CD1c-positive myeloid dendritic cell (primary cell): ENCODE results near the gene BDKRB2.

Experiments
- DNase-seq: peaks from one replicate; pipeline ENCODE4 v3.0.0-alpha.2; 2016; ENCODE audit errors: extremely low spot score

The BDKRB2 gene

GRCh38 chr14:96176811-96177211 is 27.8 kb upstream of the BDKRB2 start:
- DNase-seq: no peak

GRCh38 chr14:96177766-96178375 is 26.8 kb upstream of the BDKRB2 start:
- peak; percentile 10 for DNase-seq

- DNase-seq: no peak
These were observed 25.9 kb upstream of the BDKRB2 start for GRCh38 chr14:96178461-96179321.

GRCh38 chr14:96180043-96180874 is 24.4 kb upstream of the BDKRB2 start:
- no peak for DNase-seq

GRCh38 chr14:96181186-96182056 is 23.2 kb upstream of the BDKRB2 start:
- no peak for DNase-seq

- no peak for DNase-seq
These were observed 22.1 kb upstream of the BDKRB2 start for GRCh38 chr14:96182546-96182945.

GRCh38 chr14:96184737-96185136 is 19.9 kb upstream of the BDKRB2 start:
- no peak for DNase-seq

- no peak for DNase-seq
These were observed 17.2 kb upstream of the BDKRB2 start for GRCh38 chr14:96187216-96188031.

- DNase-seq: peak; percentile 81
These were observed 15.3 kb upstream of the BDKRB2 start for GRCh38 chr14:96189281-96189711.

- DNase-seq: no peak
These were observed 13.3 kb upstream of the BDKRB2 start for GRCh38 chr14:96191353-96191752.

GRCh38 chr14:96191841-96192462 is 12.7 kb upstream of the BDKRB2 start:
- DNase-seq: no peak

- no peak for DNase-seq
These were observed 11.4 kb upstream of the BDKRB2 start for GRCh38 chr14:96192975-96193805.

GRCh38 chr14:96194262-96194656 is 10.4 kb upstream of the BDKRB2 start:
- DNase-seq: no peak

GRCh38 chr14:96194657-96195431 is 9.8 kb upstream of the BDKRB2 start:
- DNase-seq: peak; percentile 10

GRCh38 chr14:96195441-96196081 is 9.1 kb upstream of the BDKRB2 start:
- no peak for DNase-seq

- DNase-seq: no peak
These were observed 7.3 kb upstream of the BDKRB2 start for GRCh38 chr14:96197163-96197852.

GRCh38 chr14:96197969-96198368 is 6.7 kb upstream of the BDKRB2 start:
- DNase-seq: no peak
